Fibroblast of villous mesenchyme (primary cell): ENCODE measurements around the gene SPSB4. TPM values are rescaled to one million over a fixed set of nuclear protein-coding genes. Genes with fewer than 3 reads are reported as not detected.

Source experiments
- DNase-seq: peaks from one replicate; pipeline ENCODE4 v3.0.0-alpha.2; 2010; ENCODE audit warnings: low read depth
- H3K4me3 ChIP-seq: 2 replicates; pipeline ENCODE4 v1.5.1; 2011; ENCODE audit warnings: low read depth, mild to moderate bottlenecking, low read length
- total RNA-seq: library from RNA; depleted of rRNA; stranded (reverse); fragments of >200 nt; gene quantifications from 2 replicates; pipeline ENCODE4 v1.2.3, GENCODE V29; 2012
- TF ChIP-seq, protein P1 (sequence below): IDR thresholded peaks from 2 replicates; pipeline ENCODE4 v1.5.1; 2012; ENCODE audit warnings: low read depth, mild to moderate bottlenecking, low read length; ENCODE audit not compliant: insufficient read depth

The SPSB4 gene
- total RNA-seq, 1 donor: not detected

DNA sequence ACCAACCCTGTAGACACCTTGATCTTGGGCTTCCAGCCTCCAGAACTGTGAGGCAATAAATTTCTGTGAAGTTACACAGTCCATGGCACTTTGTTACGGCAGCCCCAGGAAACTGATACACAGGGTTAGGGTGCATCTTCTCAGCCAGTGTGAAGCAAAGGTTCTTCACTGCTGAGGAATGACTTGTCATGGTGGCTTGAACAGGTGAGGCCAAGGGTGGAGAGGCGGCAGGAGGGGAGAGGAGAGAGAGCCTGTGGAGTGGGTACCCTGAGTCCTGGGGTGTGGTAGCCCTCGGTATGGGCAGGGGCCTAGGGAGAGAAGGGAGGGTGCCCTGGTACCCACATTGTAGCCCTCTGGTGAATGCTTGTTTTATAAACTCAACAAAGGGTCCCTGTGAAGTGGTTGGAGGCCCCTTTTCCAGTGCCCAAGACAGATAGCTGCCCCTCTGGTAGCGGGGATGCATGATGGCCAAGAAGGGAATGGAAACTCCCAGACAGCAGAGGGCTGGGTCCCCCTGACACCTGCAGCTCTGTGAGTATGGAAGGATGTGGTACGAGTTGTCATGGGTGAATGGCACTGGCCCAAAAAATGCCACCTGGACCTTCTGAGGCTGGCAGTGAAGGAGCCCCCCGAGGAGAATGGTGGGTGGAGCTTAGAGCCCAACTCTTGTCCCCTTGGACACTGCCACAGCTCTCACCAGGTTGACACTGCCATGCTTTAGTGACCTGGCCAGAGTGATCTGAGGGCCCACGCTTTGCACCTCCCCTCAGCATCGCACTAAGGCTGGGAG lies 49.6 kb downstream of the SPSB4 start:
- no peak for DNase-seq
- no peak overlapping the region for H3K4me3 ChIP-seq
- TF ChIP-seq, protein P1, sequence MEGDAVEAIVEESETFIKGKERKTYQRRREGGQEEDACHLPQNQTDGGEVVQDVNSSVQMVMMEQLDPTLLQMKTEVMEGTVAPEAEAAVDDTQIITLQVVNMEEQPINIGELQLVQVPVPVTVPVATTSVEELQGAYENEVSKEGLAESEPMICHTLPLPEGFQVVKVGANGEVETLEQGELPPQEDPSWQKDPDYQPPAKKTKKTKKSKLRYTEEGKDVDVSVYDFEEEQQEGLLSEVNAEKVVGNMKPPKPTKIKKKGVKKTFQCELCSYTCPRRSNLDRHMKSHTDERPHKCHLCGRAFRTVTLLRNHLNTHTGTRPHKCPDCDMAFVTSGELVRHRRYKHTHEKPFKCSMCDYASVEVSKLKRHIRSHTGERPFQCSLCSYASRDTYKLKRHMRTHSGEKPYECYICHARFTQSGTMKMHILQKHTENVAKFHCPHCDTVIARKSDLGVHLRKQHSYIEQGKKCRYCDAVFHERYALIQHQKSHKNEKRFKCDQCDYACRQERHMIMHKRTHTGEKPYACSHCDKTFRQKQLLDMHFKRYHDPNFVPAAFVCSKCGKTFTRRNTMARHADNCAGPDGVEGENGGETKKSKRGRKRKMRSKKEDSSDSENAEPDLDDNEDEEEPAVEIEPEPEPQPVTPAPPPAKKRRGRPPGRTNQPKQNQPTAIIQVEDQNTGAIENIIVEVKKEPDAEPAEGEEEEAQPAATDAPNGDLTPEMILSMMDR: no peak

DNA sequence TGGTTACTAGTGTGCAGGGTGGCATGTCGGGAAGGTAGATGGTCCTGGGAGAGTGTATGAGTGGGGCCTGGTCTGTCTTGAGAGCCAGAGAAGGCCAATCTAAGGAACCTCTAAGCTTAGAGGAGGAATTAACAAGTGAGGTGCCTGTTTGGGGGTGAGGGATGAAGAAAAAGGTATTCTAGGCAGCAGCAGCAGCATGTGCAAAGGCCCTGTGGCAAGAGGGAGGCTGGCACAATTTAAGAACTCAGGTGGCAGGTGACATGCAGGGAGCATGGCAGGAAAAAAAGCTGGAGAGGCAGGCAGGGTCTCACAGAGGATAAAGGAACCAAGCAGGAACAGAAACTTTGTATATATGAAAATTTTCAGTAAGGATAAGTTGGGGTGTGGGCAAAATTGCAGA lies 51.2 kb downstream of the SPSB4 start:
- DNase-seq: no peak
- H3K4me3 ChIP-seq: no peak overlapping the region
- TF ChIP-seq, protein P1: no peak

DNA sequence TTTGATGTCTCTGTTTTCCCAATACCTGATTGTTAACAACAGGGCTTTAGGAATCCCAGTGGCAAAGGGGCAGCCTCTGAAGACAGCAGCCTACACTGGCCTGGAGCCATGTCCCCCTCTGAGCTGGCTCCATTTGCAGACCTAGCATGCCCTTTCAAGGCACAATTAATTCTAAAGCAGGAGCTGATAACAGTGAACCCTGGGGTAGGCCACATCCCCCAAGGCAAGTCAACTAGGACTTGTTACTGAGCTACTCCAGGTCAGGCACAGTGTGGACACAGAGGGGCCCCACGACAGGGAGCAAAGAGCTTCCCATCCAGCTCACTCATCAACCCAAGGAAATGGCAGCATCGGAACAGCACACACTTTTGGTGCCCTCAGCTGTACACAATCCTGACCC lies 51.9 kb downstream of the SPSB4 start:
- DNase-seq: no peak
- TF ChIP-seq, protein P1: no peak
- H3K4me3 ChIP-seq: no peak overlapping the region

DNA sequence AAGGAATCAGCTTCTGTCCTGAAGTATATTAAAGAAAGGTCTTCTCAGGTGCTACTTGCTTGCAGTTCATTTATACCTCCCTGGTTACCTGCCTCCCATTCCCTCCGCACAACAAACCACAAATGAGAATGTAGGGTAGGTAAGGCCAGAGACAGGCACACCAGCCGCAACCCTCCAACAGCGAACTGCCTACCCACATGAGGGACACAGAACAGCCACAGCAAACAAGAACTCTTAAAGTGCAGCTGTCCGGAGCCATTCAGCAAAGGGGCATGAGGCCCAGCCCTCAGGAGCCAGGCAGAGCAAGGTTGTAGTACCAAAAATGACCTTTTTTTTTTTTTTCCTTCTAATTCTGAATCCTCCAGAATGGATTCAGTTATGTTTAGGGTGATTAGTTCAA lies 52.4 kb downstream of the SPSB4 start:
- H3K4me3 ChIP-seq: no peak overlapping the region
- TF ChIP-seq, protein P1: no peak
- DNase-seq: no peak

DNA sequence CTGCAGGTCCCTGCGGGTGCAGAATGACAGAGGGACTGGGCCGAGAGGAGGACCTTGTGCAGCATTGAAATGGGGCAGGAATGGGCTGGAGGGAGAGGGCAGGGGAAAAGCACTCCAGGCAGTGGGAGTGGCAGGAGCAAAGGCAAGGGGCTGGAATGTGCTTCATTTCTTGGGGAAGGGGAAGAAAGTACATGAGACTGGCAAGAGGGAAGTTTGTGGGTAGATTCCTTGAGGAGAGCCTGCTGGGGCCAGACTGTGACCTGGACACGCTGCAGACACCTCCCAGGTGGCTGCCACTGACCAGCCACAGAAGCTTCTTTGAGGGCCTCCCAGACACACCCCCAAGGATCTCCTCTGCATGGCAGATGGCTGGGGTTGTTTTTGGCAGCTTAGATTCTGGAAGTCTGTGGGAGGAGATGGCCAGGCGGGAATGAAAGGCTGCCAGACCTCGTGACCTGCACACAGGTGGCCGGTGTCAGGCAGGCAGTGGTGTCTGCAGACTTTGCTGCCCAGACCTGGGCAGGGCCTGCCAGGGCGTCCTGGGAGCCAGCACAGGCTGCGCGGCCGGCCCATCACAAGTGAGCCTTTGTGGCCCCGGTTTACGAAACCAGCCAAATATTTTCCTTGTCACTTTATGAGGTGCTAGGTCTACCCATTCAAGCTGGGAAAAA lies 53.1 kb downstream of the SPSB4 start:
- no peak overlapping the region for H3K4me3 ChIP-seq
- no peak for DNase-seq
- TF ChIP-seq, protein P1: no peak

DNA sequence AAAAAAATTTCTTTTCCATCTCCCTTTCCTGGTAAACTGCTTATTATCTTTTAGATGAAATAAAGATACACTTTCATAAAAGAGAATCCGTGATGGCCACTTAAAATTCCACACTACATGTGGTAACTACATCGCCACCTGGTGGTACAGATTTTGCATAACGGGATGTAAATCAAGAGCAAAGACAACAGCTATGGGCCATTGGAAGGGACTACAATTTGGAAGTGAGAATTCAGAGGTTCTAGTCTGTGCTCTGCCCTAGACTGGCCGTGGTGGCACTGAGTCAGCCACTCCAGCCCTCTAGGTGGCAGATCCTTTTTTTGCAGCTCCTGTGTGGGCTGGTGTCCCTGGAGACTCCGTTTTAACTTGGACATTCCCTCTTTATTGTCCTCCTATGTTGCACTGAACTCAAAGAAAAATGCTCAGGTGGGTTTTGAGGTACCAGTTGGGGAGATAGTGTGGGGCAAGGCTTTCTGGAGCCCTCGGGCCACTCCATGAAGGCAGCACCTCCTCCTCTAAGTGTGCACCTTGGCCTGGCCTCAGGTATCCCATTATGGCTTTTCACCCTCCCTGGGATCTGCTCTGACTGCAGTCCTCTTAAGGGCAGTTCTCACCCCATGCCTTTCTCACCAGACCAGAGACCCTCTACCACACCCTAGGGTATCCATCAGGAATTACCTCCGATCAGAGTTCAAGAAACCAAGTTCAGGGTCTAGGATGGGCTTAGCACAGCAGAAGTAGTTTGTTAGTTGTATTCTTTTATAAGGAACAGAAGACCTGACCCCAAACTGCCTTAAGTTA lies 54.9 kb downstream of the SPSB4 start:
- TF ChIP-seq, protein P1: peak; percentile 77
- no peak overlapping the region for H3K4me3 ChIP-seq
- DNase-seq: peak; percentile 86
